Measurements from ENCODE around the gene HSD11B1L.
"Not testable (repeated sequence)": the region's sequence is repeated elsewhere in the genome, so short reads cannot be mapped to it uniquely, and the experiment has no call there.

Gene HSD11B1L

DNA sequence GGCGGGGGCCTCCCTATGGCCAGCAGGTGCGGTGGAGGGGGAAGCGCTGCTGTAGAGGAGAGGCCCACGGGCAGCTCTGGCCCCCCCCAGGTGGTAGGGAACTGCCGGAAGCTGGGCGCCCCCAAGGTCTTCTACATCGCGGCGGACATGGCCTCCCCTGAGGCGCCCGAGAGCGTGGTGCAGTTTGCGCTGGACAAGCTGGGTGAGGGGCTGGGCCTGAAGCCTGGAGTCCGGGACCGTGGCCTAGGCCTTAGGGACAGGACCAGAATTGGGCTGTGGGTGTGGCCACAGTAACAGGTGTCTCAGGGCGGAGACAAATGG is 5.5 kb downstream of the HSD11B1L start:
- TF ChIP-seq, protein P1, sequence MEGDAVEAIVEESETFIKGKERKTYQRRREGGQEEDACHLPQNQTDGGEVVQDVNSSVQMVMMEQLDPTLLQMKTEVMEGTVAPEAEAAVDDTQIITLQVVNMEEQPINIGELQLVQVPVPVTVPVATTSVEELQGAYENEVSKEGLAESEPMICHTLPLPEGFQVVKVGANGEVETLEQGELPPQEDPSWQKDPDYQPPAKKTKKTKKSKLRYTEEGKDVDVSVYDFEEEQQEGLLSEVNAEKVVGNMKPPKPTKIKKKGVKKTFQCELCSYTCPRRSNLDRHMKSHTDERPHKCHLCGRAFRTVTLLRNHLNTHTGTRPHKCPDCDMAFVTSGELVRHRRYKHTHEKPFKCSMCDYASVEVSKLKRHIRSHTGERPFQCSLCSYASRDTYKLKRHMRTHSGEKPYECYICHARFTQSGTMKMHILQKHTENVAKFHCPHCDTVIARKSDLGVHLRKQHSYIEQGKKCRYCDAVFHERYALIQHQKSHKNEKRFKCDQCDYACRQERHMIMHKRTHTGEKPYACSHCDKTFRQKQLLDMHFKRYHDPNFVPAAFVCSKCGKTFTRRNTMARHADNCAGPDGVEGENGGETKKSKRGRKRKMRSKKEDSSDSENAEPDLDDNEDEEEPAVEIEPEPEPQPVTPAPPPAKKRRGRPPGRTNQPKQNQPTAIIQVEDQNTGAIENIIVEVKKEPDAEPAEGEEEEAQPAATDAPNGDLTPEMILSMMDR (IDR thresholded peaks at IDR 0.05; ENCODE audit: low read depth, low read length) = no peak
- DNase-seq (ENCODE audit: extremely low read depth, low read depth) = no peak

DNA sequence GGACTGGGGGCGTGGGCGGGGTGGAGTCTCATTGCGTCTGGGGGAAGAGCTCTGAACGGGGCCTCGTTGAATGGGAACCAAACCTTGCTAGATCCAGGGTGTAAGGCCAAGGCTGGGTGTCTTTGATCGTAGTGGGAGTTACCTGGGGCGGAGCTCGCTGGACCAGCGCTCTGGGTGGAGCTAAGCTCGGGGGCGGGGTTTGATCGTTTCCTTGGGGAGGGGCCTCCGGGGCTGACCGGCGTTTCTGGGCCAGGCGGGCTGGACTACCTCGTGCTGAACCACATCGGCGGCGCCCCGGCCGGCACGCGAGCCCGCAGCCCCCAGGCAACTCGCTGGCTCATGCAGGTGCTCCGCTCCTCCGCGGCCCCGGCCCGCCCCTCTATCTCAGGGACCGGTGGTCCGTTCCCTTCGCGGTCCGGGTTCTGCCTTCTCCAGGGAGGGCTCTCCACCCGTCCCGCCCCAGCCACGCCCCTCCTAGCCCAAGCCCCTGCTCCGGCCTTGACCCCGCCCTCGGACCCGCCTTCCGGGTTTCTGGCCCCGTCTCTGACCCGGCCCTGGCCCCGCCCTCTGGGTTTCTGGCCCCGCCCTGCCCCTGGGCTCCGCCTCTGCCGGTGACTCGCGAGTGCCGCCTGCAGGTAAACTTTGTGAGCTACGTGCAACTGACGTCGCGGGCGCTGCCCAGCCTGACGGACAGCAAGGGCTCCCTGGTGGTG is 6.0 kb downstream of the HSD11B1L start:
- DNase-seq (ENCODE audit: extremely low read depth, low read depth) = peak; percentile 79

DNA sequence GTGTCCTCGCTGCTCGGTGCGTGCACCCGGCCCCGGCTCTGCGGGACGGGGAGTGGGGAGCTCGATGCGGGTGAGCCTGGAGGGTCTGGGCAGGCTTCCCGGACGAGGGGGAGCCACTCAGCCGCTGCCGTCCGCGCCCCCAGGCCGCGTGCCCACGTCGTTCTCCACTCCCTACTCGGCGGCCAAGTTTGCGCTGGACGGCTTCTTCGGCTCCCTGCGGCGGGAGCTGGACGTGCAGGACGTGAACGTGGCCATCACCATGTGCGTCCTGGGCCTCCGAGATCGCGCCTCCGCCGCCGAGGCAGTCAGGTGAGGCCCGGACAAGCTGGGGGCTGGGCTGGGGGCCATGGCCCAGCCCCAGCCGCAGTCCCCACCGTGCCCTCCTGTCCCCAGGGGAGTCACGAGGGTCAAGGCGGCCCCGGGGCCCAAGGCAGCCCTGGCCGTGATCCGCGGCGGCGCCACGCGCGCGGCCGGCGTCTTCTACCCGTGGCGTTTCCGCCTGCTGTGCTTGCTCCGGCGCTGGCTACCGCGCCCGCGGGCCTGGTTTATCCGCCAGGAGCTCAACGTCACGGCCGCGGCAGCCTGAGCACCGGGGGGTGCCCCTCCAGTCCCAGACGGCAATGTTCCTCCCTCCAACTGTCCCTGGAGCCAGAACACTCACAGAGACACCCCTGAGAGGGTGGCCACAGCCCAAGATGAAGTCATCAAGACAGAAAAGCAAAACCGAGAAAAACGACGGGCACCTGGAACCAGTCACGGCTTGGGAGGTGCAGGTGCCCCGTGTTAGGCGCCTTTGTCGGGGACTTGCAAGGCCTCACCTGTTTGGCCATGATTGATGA is 6.8 kb downstream of the HSD11B1L start:
- TF ChIP-seq, protein P1 (IDR thresholded peaks at IDR 0.05; ENCODE audit: low read depth, low read length) = no peak
- no peak for DNase-seq (ENCODE audit: extremely low read depth, low read depth)

More for the DNA sequence above, 6.0 kb downstream of the HSD11B1L start:
- TF ChIP-seq, protein P1 (IDR thresholded peaks at IDR 0.05; ENCODE audit: low read depth, low read length) = peak; percentile 86

DNA sequence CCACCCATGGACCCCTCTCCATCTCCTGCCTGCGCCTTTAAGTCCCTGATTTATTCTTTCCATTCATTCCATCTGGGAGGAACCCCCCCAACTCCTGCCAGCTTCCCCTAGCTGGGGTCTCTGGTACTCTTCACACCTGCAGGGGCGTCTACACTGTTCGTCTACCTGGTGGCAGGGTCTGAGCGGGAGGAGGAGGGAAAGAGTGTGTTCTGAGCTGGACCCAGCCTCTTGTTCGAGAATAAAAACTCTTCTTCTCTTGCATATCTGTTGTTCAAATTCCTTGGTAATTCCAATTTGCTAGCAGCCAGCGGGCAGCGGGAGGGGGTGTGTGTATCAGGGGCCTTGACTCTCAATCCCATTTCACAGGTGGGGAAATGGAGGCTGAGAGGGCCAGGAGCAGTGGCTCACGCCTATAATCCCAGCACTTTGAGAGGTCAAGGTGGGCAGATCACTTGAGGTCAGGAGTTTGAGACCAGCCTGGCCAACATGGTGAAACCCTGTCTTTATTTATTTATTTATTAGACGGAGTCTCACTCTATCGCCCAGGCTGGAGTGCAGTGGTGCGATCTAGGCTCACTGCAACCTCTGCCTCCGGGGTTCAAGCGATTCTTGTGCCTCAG is 7.5 kb downstream of the HSD11B1L start:
- not testable (repeated sequence) for DNase-seq (ENCODE audit: extremely low read depth, low read depth)

DNA sequence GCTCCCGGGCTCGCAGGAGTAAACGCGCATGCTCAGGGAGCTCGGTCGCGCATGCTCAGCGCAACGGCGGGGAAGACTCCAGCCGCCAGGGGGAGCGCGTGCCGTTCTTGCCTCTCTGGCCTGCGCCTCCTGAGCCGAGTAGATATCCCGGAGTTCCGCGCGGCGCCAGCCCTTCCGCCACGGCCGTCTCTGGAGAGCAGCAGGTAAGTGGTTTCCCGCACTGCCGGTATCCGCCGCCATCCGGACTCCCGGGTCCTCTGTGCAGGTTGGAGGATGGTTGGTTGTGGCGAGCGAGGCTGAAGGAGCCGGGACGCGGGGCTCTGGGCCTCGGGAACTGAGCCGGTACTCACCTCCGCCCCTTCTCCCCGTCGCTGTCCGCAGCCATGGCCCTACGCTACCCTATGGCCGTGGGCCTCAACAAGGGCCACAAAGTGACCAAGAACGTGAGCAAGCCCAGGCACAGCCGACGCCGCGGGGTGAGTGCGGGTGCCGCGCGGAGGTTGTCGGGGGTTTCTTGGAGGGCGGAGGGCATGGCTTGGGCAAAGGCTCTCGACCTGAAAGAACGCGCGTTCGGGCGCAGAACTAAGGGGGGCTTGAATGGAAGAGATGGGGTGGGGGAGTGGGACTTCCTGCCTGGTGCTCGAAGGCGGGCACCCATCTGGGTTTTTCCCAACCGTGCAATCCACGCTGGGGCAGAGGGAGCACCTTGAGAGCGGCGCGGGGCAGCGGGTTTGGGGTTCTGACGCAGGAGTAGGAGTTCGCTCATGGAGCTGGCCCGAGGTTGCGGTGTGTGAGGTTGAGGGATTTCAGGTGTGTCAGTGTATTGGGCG is 9.5 kb downstream of the HSD11B1L start, which contains the start of gene RPL36:
RPL36 (plus strand) TSS at position 171 of the 830 bp plus-strand sequence; CDS start at position 384, 213 bp downstream.
- TF ChIP-seq, protein P1 (IDR thresholded peaks at IDR 0.05; ENCODE audit: low read depth, low read length) = peak; percentile 93
- peak; percentile 92 for DNase-seq (ENCODE audit: extremely low read depth, low read depth)

DNA sequence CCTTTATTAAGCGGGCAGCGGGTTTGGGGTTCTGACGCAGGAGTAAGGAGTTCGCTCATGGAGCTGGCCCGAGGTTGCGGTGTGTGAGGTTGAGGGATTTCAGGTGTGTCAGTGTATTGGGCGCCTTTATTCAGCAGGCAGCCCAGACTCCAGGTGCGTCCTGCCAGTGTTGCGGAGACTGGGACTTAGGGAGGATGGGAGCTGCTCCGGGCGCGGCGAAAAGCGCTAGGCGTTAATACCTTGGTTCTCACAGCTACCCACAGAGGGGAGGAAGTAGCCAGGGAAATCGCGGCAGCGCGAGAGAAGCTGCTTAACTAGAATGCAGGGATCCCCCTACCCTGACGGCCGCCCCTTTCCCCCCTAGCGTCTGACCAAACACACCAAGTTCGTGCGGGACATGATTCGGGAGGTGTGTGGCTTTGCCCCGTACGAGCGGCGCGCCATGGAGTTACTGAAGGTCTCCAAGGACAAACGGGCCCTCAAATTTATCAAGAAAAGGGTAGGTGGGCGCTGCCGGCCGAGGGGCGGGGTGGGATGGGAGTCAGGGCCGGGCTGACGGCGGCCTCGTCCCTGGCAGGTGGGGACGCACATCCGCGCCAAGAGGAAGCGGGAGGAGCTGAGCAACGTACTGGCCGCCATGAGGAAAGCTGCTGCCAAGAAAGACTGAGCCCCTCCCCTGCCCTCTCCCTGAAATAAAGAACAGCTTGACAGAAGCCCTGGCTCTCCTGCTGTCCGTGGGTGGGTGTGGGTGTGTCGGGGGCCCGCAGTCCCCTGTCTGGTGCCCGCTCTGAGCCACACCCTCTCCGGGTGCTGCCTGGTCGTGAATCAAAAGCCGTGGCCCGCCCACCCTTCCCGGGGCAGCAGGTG is 10.4 kb downstream of the HSD11B1L start:
- DNase-seq (ENCODE audit: extremely low read depth, low read depth) = peak; percentile 28
- TF ChIP-seq, protein P1 (IDR thresholded peaks at IDR 0.05; ENCODE audit: low read depth, low read length) = no peak

All from AG09319 (cell line).